Right renal cortex interstitium (tissue), 3 donors: ENCODE results near the gene PPM1H. TPM values are rescaled to one million over a fixed set of nuclear protein-coding genes. Genes with fewer than 3 reads are reported as not detected.
"Not testable (repeated sequence)": the region's sequence is repeated elsewhere in the genome, so short reads cannot be mapped to it uniquely, and the experiment has no call there.

Experiments
- DNase-seq, 3 donors: peaks; one replicate each; pipeline ENCODE4 v3.0.0-alpha.2; 2013; ENCODE audit warnings: low read depth in 3 of 3, low spot score in 2 of 3
- polyA plus RNA-seq, 3 donors: library from polyadenylated mRNA; unstranded; fragments of 120-200 nt; gene quantifications; one replicate each; pipeline ENCODE4 v1.2.1, GENCODE V29; 2013; ENCODE audit not compliant: insufficient read length in 3 of 3

The PPM1H gene
- polyA plus RNA-seq, 3 donors: 28.9 to 31.2 (median 29.2) TPM

DNA sequence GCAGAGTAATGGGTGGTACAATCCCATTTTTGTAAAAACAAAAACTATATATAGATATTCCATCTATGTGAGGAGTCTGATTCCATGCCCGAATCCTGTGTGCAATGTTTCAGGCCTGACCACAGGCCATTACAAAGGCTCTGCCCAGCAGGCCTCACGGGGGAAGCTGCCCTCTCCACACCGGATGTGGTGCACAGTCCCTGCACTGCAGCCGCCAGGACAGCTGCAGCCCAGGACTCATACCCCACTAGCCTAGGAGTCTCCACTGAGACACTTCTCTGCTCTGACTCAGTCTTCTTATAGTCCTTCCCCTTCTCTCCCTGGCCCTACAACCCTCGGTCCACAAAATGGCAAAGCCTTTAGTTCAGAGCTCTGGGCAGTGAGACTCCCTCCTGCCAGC is 190.4 kb downstream of the PPM1H start:
- no peak for DNase-seq

DNA sequence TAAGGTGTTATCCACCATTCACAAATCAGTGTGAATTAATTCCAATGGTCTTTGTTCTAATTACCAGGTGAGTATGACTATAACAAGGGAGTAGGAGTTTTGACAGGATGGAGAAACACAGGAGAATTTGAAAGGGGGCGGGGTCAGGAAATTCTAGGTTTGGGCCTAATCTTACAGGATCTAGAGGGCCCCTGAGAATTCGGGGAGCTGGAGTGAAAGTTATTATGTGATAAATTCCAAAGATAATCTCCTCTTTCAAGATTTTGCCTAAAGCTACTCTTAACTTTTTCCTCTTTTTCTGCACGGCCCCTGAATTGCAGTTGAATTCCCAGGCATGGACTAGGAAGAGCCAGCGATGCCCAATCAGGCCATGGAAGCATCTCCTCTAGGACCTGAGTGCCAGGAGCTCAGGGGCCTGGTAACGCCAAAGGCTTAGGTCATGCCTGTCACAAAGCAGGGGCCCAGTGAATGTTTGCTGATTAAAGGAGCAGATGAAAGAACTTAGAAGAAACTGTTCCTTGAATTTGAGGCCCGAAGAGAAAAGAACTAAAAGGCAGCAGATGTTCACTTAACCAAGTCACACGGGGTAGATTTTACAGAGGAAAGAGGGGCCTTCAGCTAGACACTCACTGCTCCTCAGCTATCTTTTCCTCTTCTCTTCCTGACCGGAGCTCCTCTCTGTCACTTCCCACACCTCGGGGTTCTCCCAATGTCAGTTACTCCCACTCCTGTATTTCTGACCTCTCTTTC is 195.5 kb downstream of the PPM1H start:
- DNase-seq: no peak

DNA sequence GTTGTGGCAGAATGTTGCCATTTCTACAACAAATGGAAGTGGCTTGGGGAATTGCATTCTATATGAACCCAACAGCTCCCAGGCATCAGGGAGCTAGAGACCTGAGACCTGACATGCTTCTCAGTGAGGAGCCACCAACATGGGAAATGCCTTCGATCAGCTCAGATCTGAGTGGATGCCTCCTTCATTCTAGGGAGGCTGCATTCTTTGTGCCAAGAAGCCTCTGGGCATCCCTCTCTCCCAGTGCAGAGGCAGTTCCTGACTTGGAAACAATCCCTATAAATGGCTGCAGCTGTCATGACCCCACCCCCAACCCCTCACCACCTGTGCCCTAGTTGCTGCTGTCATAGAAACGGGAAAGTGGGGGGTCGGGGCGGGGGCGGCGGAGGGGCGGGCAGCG is 196.3 kb downstream of the PPM1H start:
- no peak for DNase-seq

DNA sequence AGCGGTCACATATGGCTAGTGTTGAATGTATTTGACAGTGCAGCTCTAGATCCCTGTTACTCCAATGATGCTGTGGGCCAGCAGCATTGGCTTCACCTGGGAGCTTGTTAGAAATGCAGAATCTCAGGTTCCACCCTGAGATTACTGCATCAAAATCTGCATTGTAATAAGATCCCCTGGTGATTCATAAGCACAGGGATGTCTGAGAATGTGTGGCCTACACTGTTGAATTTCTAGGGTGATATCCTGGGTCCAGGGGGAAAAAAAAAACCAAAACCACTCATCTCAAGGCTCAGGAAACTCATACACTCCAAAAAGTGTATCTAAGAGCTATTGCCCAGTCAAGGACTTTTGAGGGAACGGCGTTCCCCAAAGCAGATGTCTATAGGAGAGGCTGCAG is 196.8 kb downstream of the PPM1H start:
- no peak for DNase-seq

DNA sequence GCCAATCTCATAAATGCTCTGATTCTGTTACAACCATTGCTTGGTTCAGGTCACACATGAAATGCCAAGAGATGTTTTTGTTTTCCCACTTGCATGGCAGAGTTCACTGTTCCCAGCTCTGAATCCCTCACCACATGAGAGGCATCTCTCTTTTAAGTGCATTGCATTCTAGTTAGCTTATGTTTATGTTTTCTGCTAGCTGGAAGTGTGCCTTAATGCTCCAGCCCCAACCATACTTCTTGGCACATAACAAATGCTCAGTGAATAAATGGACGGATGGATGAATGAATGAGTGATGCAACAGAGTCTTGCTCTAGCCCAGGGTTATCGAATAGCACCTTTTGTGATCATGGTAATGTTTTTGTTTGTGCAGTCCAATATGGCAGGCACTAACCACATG is 197.3 kb downstream of the PPM1H start:
- DNase-seq: no peak

DNA sequence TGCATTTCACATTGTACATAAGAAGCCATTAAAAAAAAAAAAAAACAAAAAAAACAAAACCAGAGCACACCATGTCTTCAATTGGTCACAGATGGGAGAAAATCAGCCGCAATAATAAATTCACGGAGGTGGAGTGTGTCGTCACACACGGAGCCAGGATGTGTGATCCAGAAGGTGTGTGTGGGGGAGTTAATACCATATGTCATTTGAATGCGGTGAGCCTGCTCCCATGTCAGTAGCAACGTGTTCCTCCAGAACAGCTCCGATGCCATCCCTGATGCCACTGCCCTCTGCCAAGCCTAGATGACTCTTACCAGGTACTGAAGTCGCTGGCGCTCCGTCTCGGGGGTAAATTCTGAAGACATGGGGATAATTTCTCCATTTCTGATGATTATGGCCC is 197.8 kb downstream of the PPM1H start:
- DNase-seq: no peak

DNA sequence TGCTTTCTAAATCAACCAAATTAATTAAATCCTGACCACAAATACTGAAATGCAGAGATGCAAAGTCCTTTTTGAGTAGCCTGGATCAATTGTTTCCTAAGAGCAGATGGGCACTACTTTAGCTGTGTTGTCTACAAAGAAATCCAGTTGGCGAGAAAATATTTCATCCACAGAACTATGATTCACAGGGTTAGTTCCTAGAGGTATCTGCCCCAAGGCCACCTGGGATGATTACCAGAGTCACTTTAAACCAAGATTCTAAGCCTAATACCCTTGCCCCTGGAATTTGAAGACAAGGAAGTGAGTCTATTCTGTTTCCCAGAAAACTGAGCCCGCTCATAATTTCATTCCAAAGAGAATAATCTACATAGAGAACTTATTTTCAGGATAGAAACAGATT is 198.4 kb downstream of the PPM1H start:
- DNase-seq: no peak

DNA sequence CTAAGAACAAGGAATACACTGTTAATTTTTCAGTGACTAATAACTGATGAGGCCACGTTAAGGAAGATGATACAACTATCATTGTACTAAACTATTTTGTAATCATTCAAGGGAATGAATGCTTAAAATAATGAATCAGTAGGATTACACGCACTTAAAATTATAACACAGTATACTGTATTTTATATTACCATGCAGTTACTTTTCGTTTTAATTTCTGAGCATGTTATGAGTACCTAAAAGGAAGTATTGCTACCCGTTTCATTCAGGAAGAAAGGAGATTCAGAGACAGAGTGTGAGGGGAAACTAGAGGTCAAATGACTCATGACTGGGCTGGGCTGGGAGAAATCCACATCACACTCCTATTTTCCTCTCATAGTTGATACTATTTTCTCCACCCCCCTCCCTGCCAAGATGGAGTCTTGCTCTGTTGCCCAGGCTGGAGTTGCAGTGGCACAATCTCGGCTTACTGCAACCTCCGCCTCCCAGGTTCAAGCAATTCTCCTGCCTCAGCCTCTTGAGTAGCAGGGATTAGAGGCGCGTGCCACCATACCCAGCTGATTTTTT is 202.0 kb downstream of the PPM1H start:
- no peak for DNase-seq

DNA sequence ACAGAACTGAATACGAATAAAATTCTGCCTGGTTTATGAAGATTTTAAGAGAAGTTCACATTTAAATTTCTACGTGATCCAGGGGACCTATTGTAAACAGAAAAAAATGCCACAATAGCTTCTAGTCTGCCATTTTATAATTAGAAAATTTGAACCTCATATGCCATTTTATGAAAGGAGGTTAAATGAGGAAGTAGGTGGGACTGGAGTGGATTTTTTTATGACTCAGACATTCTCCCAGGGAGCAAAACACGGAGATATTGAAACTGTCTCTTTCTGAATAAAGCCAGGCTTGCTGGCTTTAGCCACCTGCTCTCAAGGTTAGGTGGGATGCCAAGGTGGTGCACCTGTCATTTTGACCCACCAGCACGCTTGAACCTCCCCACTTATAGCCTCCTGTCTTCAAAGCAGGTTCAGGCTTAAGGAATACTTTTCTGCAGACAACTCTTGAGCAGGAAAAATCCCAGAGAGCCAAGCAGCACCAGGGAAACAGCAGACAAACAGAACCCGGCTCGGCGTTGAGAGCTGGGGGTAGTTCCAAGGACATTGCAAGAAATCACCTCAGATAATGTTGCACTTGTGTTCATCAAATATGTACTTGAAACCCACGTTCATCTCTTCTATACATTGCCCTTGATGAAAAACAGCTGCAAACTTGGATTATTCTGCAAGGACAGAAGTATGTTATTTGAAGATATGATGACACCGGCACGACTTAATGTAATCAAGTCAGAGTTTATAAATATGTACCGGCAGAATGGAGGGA is 203.7 kb downstream of the PPM1H start:
- DNase-seq: no peak

DNA sequence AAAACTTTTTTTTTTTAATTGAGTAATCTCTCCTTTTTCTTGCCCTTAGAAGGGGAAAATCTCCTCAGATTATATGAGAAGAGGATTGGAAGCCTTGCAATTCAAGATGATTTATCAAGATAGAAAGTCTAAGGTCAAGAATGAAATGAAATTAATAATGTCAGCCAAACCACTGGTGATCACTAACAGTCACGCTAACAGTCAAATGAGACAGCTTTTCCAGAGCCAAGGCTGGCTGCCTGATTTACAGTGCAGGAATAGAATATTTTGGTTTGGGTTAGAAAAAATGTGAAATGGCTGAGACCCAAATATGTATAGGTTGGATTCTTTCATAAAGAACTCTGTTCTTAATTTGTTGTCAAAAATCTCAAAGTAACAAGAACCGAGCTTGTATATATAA is 204.3 kb downstream of the PPM1H start:
- no peak for DNase-seq

DNA sequence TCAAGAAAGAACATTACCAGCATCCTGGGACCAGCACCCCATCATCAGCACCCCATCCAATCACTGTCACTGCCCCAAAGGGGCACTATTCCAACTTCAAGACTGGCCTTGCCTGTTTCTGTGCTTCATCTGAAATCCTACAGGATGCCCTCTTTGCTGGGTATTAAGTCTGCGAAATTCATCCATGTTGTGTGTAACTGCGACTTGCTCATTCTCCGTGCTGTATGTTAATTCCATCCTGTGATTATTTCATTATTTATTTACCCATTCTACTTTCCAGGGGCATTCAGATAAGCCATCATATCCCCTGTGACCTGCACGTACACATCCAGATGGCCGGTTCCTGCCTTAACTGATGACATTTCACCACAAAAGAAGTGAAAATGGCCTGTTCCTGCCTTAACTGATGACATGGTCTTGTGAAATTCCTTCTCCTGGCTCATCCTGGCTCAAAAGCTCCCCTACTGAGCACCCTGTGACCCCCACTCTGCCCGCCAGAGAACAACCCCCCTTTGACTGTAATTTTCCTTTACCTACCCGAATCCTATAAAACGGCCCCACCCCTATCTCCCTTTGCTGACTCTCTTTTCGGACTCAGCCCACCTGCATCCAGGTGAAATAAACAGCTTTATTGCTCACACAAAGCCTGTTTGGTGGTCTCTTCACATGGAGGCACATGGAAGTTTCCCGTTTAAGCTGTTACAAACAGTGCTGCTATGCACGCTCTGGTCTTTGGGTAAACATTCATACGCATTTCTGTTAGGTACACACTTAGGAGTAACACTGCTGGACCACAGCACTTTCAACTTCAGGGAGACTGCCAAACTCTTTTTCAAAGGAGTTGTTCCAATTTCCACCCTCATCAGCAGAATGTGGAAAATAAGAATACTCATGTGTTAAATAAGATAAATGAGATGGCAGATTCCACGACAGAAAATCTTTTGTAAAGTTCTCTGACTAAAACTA is 205.1 kb downstream of the PPM1H start:
- DNase-seq: not testable (repeated sequence)

DNA sequence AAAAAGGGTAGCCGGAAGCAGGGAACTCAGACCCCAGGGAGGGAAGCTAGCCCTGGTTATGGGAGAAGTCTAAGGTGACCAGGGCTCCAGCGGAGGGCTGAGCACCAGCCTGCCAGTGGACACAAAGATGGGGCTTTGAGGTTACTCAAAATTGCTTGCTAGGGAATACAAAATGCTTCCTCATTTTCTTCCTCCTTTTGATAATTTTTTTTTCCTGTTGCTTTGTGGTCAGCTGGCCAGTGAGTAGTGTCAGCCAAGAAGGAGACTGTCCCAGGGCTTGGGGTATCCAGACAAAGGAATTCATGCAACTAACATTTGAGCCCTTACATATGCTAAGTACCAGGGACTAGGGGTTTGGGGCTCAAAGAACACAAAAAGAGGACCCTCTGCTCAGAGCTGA is 206.2 kb downstream of the PPM1H start:
- DNase-seq: no peak

DNA sequence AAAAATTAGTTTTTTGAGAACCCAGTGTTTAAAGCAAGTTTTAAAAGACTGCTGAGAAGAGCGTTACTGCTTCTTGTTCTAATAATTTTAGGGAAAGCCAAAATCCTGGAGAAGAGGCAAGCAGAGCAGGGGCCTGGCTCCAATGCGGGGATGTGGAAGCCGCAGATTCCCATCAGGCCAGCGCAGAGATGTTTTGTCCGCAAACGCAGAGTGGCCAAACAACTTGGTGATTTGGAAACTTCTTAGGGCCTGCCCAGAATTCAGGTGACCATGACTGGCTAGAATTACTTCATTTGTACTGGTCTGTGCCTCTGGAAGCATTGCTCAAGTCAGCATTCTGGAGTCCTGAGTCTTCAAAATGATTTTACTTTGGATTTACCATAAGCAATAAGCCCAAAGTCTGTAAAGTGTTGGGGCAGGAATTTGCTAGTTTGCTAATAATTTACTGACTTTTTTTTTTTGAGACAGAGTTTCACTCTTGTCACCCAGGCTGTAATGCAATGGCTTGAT is 208.4 kb downstream of the PPM1H start:
- no peak for DNase-seq

DNA sequence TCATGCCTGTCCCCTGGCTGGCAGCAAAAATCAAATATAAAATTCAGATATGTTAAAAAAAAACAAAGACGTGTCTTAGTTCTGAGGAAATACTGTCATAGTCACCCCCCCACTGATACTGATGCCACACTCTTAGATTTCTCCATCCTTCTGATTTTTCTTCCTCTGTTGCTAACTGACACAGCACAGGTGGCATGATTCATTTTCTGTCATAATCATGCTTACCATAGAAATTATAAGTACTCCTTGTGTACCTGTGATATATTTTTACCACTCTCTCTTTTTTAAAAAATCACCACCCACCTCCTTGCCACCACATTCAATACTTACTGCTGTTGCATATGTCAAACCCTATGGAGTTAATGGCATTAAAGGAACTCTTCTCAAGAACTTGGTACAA is 209.2 kb downstream of the PPM1H start:
- DNase-seq: no peak

DNA sequence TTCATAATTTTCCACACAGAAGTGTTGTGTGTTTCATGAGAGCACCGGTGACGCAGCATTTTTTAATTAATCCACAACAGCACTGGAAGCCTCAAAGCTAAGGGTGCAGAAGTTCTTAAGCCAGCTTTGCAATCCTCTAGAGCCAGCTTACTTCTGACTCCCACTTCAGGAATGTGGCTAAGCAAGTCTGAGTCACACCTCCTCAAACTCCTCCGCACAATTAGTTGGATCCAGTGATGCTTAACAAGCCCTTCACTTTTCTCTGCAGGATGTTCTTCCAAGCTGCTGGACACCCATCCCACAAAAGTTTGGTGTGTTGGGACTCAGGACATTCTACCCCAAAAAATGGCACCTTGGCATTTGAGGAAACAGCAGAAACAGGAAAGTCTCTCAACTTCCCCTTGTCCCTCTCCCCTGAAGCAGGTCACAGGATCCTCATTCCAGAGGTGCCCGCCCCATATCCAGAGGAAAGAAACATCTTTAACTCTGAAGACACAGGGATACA is 210.0 kb downstream of the PPM1H start:
- peak in 2 of 3 donors; percentile 69 to 79 for DNase-seq

DNA sequence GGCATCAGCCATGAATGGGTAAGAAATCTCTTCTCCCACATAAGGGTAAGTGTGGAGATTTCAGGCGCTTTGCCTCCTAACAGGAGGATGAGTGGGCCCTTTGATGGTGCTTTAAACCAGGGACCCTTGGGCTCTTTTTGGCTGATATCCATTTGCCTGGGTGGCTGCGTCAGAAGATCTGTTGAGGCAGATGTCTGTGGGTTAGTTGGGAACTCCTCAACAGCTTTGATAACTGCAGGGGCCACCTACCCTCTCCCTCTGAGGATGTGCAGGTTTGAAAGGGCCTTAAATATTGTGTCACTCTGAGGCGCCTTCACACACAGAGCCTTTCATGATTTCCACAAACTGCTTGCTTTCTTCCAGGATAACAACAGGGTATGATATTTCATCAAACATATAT is 210.7 kb downstream of the PPM1H start:
- DNase-seq: no peak

DNA sequence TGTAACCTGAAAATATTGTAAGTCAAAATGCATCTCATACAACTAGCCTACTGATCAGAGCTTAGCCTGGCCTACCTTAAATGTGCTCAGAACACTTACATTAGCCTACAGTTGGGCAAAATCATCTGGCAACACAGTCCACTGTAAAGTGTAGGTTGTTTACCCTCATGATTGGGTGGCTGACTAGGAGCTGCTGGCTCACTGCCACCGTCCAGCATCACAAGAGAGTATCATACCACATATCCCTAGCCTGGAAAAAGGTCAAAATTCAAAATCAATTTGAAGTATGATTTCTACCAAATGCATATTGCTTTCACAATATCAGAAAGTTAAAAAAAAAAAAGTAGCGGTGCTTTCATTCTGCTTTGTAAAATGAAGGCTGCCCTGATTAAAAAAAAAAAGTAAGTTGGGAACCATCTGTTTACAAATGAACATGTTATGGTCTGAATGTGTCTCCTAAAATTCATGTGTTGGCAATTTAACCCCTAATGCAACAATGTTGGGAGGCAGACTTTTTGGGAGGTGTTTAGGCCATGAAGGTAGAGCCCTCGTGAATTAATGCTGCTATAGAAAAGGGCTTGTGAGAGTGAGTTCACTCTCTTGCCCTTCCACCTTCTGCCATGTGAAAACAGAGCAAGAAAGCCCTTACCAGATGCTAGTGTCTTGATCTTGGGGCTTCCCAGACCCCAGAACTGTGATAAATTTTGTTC is 211.8 kb downstream of the PPM1H start:
- DNase-seq: no peak

DNA sequence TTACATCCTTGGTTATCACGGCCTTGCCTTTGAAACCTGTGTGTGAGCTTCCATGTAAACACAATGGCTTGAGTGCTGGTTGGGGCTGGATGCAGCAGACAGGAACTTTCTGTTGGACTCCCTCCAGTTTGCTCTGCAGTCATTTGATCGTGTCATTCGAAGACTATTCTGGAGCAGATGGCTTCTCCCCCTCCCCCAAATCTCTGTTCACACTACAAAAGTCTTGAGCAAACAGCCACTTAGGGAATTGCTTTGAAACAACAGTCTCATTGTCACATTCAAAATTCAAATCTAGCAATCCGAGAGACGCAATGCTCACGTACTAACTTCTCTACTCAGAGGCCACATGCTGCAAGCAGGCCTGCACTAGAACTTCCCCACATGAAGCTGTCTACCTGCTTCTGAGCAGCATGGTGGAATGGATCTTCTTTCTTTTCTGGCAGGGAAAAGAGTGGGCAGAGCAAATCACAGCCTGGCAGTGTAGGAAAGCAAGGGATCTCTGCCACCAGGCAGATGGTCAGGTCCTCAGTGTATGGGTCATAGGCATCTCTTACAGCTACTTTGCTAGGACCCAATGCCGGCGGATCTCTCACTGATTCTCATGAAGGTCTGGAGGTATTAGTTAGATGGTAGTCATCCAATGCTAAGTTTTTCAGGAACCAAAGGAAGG is 214.2 kb downstream of the PPM1H start:
- DNase-seq: no peak

DNA sequence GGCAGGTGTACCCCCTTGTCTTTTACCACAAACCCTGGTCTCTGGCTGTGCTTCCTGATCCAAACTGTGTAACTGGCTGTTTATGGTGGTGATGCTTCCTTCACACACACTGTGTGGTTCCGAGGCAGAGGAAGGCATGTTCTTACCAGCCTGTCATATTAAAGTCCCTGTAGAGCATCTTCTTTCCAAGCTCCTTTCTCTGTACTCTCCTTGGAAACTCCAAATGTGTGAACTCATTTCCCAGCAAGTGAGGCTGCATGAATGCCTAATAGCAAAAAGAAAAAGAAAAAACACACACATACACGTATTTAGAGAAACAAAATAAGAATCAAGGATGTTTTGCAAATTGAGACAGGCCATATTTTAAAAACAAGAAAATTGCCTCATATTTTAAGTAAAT is 214.9 kb downstream of the PPM1H start:
- DNase-seq: no peak
